Stimulated activated naive CD4-positive, alpha-beta T cell (primary cell): ENCODE results near the gene INSR.

ENCODE experiments used
- DNase-seq, 6 experiments: peaks; one replicate each; lab custom pipeline; 2025; lab: John Stamatoyannopoulos, UW

INSR gene

GRCh38 chr19:7295912-7296536 is 1.8 kb upstream of the INSR start:
- no peak for DNase-seq

- DNase-seq = no peak
These were observed 471 bp upstream of the INSR start for GRCh38 chr19:7294558-7295212.

- DNase-seq = no peak
These were observed 1.1 kb downstream of the INSR start for GRCh38 chr19:7292950-7293761.

GRCh38 chr19:7292352-7292949 is 1.8 kb downstream of the INSR start:
- no peak for DNase-seq

GRCh38 chr19:7288977-7289376 is 5.2 kb downstream of the INSR start:
- DNase-seq = no peak

- no peak for DNase-seq
These were observed 6.1 kb downstream of the INSR start for GRCh38 chr19:7288131-7288530.

GRCh38 chr19:7287722-7288121 is 6.5 kb downstream of the INSR start:
- DNase-seq = no peak

- no peak for DNase-seq
These were observed 13.1 kb downstream of the INSR start for GRCh38 chr19:7280940-7281666.

GRCh38 chr19:7272856-7273578 is 21.2 kb downstream of the INSR start:
- no peak for DNase-seq

GRCh38 chr19:7268705-7269098 is 25.5 kb downstream of the INSR start:
- no peak for DNase-seq

- DNase-seq = no peak
These were observed 26.2 kb downstream of the INSR start for GRCh38 chr19:7267792-7268704.

GRCh38 chr19:7266832-7267231 is 27.4 kb downstream of the INSR start:
- DNase-seq = no peak

- DNase-seq = no peak
These were observed 28.3 kb downstream of the INSR start for GRCh38 chr19:7265963-7266362.

GRCh38 chr19:7264858-7265257 is 29.4 kb downstream of the INSR start:
- DNase-seq = no peak

GRCh38 chr19:7263521-7263920 is 30.7 kb downstream of the INSR start:
- DNase-seq = no peak

GRCh38 chr19:7263066-7263465 is 31.1 kb downstream of the INSR start:
- no peak for DNase-seq

- no peak for DNase-seq
These were observed 31.7 kb downstream of the INSR start for GRCh38 chr19:7262470-7262869.

- no peak for DNase-seq
These were observed 34.1 kb downstream of the INSR start for GRCh38 chr19:7260161-7260560.

- no peak for DNase-seq
These were observed 35.3 kb downstream of the INSR start for GRCh38 chr19:7258840-7259395.
